WTC11 (cell line): Measurements from ENCODE around the gene ZNF627. TPM values are rescaled to one million over a fixed set of nuclear protein-coding genes. Genes with fewer than 3 reads are reported as not detected.

Experiments used
- ARID4B ChIP-seq: sonication (generic); formaldehyde crosslinking; IDR thresholded peaks from 2 replicates; pipeline ENCODE4 v1.8.0; 2023; ENCODE audit warnings: missing genetic modification reagents, mild to moderate bottlenecking, borderline replicate concordance
- ATF2 ChIP-seq: sonication (generic); formaldehyde crosslinking; IDR thresholded peaks from 2 replicates; pipeline ENCODE4 v1.8.1; 2022; ENCODE audit warnings: low read depth, missing genetic modification reagents, borderline replicate concordance
- ELF4 ChIP-seq: sonication (generic); formaldehyde crosslinking; IDR thresholded peaks from 2 replicates; pipeline ENCODE4 v1.8.1; 2022; ENCODE audit warnings: low read depth, mild to moderate bottlenecking, moderate library complexity, missing genetic modification reagents
- FOXK1 ChIP-seq: sonication (generic); formaldehyde crosslinking; IDR thresholded peaks from 2 replicates; pipeline ENCODE4 v1.8.0; 2022; ENCODE audit warnings: mild to moderate bottlenecking, moderate library complexity, missing genetic modification reagents
- FOXP4 ChIP-seq: sonication (generic); formaldehyde crosslinking; IDR thresholded peaks from 2 replicates; pipeline ENCODE4 v1.8.0; 2022; ENCODE audit warnings: mild to moderate bottlenecking, missing genetic modification reagents
- GABPB1 ChIP-seq: sonication (generic); formaldehyde crosslinking; IDR thresholded peaks from 2 replicates; pipeline ENCODE4 v1.8.1; 2023; ENCODE audit warnings: mild to moderate bottlenecking, missing genetic modification reagents
- JUN ChIP-seq: sonication (generic); formaldehyde crosslinking; IDR thresholded peaks from 2 replicates; pipeline ENCODE4 v1.8.0; 2023; ENCODE audit warnings: mild to moderate bottlenecking, missing genetic modification reagents
- KAT7 ChIP-seq: sonication (generic); formaldehyde crosslinking; IDR thresholded peaks from 2 replicates; pipeline ENCODE4 v1.8.1; 2023; ENCODE audit warnings: missing genetic modification reagents, mild to moderate bottlenecking, borderline replicate concordance
- MXD4 ChIP-seq: fragments of 250-450 bp; sonication (Bioruptor Pico); IDR thresholded peaks from 2 replicates; pipeline ENCODE4 v1.8.0; 2021; ENCODE audit warnings: mild to moderate bottlenecking, moderate library complexity, borderline replicate concordance
- MYBL2 ChIP-seq: sonication (generic); formaldehyde crosslinking; IDR thresholded peaks from 2 replicates; pipeline ENCODE4 v1.8.1; 2023; ENCODE audit warnings: mild to moderate bottlenecking, moderate library complexity, missing genetic modification reagents
- NFE2L1 ChIP-seq: sonication (generic); formaldehyde crosslinking; IDR thresholded peaks from 2 replicates; pipeline ENCODE4 v1.8.1; 2023; ENCODE audit warnings: missing genetic modification reagents
- NR1H2 ChIP-seq: sonication (generic); formaldehyde crosslinking; IDR thresholded peaks from 2 replicates; pipeline ENCODE4 v1.9.0; 2021; ENCODE audit warnings: mild to moderate bottlenecking, moderate library complexity, missing genetic modification reagents
- SMAD3 ChIP-seq: sonication (generic); formaldehyde crosslinking; IDR thresholded peaks from 2 replicates; pipeline ENCODE4 v1.8.0; 2022; ENCODE audit warnings: missing genetic modification reagents, mild to moderate bottlenecking, borderline replicate concordance
- SOX15 ChIP-seq: fragments of 250-450 bp; sonication (Bioruptor Pico); IDR thresholded peaks from 2 replicates; pipeline ENCODE4 v1.9.0; 2021; ENCODE audit warnings: mild to moderate bottlenecking
- TEAD1 ChIP-seq: sonication (generic); formaldehyde crosslinking; IDR thresholded peaks from 2 replicates; pipeline ENCODE4 v1.8.0; 2022; ENCODE audit warnings: mild to moderate bottlenecking, missing genetic modification reagents
- ZNF512 ChIP-seq: sonication (generic); formaldehyde crosslinking; IDR thresholded peaks from 2 replicates; pipeline ENCODE4 v1.8.1; 2022; ENCODE audit warnings: missing genetic modification reagents, borderline replicate concordance
- ZNF671 ChIP-seq: fragments of 250-450 bp; sonication (Bioruptor Pico); IDR thresholded peaks from 2 replicates; pipeline ENCODE4 v1.8.0; 2021; ENCODE audit warnings: mild to moderate bottlenecking
- total RNA-seq: library from RNA; stranded (reverse); gene quantifications from 3 replicates; pipeline ENCODE4 v1.2.3, GENCODE V29; 2021
- TF ChIP-seq, protein P1 (sequence below): sonication (generic); formaldehyde crosslinking; conservative IDR thresholded peaks from 2 replicates; pipeline ENCODE4 v1.8.1; 2023; ENCODE audit warnings: mild to moderate bottlenecking, low read depth, missing genetic modification reagents, moderate library complexity
- TF ChIP-seq, protein P2 (sequence below): sonication (generic); formaldehyde crosslinking; IDR thresholded peaks from 2 replicates; pipeline ENCODE4 v1.8.1; 2023; ENCODE audit warnings: mild to moderate bottlenecking, moderate library complexity, missing genetic modification reagents

The ZNF627 gene
- total RNA-seq, 1 experiment from 2014 or later: 12.6 TPM

- TF ChIP-seq, protein P1, sequence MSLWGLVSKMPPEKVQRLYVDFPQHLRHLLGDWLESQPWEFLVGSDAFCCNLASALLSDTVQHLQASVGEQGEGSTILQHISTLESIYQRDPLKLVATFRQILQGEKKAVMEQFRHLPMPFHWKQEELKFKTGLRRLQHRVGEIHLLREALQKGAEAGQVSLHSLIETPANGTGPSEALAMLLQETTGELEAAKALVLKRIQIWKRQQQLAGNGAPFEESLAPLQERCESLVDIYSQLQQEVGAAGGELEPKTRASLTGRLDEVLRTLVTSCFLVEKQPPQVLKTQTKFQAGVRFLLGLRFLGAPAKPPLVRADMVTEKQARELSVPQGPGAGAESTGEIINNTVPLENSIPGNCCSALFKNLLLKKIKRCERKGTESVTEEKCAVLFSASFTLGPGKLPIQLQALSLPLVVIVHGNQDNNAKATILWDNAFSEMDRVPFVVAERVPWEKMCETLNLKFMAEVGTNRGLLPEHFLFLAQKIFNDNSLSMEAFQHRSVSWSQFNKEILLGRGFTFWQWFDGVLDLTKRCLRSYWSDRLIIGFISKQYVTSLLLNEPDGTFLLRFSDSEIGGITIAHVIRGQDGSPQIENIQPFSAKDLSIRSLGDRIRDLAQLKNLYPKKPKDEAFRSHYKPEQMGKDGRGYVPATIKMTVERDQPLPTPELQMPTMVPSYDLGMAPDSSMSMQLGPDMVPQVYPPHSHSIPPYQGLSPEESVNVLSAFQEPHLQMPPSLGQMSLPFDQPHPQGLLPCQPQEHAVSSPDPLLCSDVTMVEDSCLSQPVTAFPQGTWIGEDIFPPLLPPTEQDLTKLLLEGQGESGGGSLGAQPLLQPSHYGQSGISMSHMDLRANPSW (CRISPR knock-in tag): no peak
- TF ChIP-seq ATF2 (CRISPR knock-in tag) (no peak), ZNF671 (CRISPR knock-in tag) (no peak), ARID4B (CRISPR knock-in tag) (no peak), ELF4 (CRISPR knock-in tag) (no peak), FOXP4 (CRISPR knock-in tag) (0 out of 2 replicates have a peak, but pooled peaks have one; percentile 18), JUN (CRISPR knock-in tag) (no peak), SOX15 (CRISPR knock-in tag) (no peak), ZNF512 (CRISPR knock-in tag) (no peak), FOXK1 (CRISPR knock-in tag) (0 out of 2 replicates have a peak, but pooled peaks have one; percentile 62), MXD4 (CRISPR knock-in tag) (no peak), SMAD3 (no peak), GABPB1 (CRISPR knock-in tag) (peak; percentile 32; the same call in 1 of the 2 replicates), NFE2L1 (CRISPR knock-in tag) (peak; percentile 46; the same call in 1 of the 2 replicates), NR1H2 (CRISPR knock-in tag) (no peak), TEAD1 (CRISPR knock-in tag) (no peak), MYBL2 (CRISPR knock-in tag) (peak; percentile 62; the same call in 1 of the 2 replicates), KAT7 (CRISPR knock-in tag) (no peak)
- TF ChIP-seq, protein P2, sequence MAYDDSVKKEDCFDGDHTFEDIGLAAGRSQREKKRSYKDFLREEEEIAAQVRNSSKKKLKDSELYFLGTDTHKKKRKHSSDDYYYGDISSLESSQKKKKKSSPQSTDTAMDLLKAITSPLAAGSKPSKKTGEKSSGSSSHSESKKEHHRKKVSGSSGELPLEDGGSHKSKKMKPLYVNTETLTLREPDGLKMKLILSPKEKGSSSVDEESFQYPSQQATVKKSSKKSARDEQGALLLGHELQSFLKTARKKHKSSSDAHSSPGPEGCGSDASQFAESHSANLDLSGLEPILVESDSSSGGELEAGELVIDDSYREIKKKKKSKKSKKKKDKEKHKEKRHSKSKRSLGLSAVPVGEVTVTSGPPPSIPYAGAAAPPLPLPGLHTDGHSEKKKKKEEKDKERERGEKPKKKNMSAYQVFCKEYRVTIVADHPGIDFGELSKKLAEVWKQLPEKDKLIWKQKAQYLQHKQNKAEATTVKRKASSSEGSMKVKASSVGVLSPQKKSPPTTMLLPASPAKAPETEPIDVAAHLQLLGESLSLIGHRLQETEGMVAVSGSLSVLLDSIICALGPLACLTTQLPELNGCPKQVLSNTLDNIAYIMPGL (CRISPR knock-in tag): 0 out of 2 replicates have a peak, but pooled peaks have one; percentile 17
Observed at GRCh38 chr19:11558881-11559828, 38.1 kb upstream of the ZNF627 start, which contains the start of gene ELOF1 (continued).
